ENCODE measurements around the gene JOSD2.
"Not testable (repeated sequence)": the region's sequence is repeated elsewhere in the genome, so short reads cannot be mapped to it uniquely, and the experiment has no call there.

The JOSD2 gene

GRCh38 chr19:50535672-50536187 lies 24.7 kb upstream of the JOSD2 start:
- peaks cover 7 to 16% of the 10 kb centered on the region in 2 donors for H3K9me3 Mint-ChIP-seq
- no peaks in the 10 kb centered on the region for H3K36me3 Mint-ChIP-seq (ENCODE audit: insufficient read depth)
- no peak for DNase-seq
- no peak overlapping the region for H3K4me3 Mint-ChIP-seq
- no peak for ATAC-seq (replicated peaks)
- no peak overlapping the region for H3K27ac Mint-ChIP-seq
- H3K4me1 Mint-ChIP-seq (ENCODE audit: low read depth in 2 of 2), result no peaks in the 10 kb centered on the region
- peaks cover 39 to 47% of the 10 kb centered on the region in 2 donors for H3K27me3 Mint-ChIP-seq

- ATAC-seq (replicated peaks), result no peak
- Mint-ChIP-seq H3K4me1 (ENCODE audit: low read depth in 2 of 2) (no peaks in the 10 kb centered on the region), H3K4me3 (no peak overlapping the region), H3K9me3 (peaks cover 7 to 16% of the 10 kb centered on the region in 2 donors), H3K27me3 (peaks cover 48 to 58% of the 10 kb centered on the region in 2 donors), H3K36me3 (ENCODE audit: insufficient read depth) (no peaks in the 10 kb centered on the region), H3K27ac (no peak overlapping the region)
- DNase-seq, result no peak
These were observed 23.5 kb upstream of the JOSD2 start for GRCh38 chr19:50534478-50534877.

- H3K9me3 Mint-ChIP-seq, result peaks cover 7 to 16% of the 10 kb centered on the region in 2 donors
- H3K4me1 Mint-ChIP-seq (ENCODE audit: low read depth in 2 of 2), result no peaks in the 10 kb centered on the region
- DNase-seq (no peak), ATAC-seq (replicated peaks) (no peak)
- no peaks in the 10 kb centered on the region for H3K36me3 Mint-ChIP-seq (ENCODE audit: insufficient read depth)
- H3K4me3 Mint-ChIP-seq, result no peak overlapping the region
- H3K27me3 Mint-ChIP-seq, result peaks cover 44 to 69% of the 10 kb centered on the region in 2 donors
- no peak overlapping the region for H3K27ac Mint-ChIP-seq
These were observed 22.0 kb upstream of the JOSD2 start for GRCh38 chr19:50532952-50533351.

GRCh38 chr19:50531171-50531612 lies 20.2 kb upstream of the JOSD2 start:
- peaks cover 7 to 16% of the 10 kb centered on the region in 2 donors for H3K9me3 Mint-ChIP-seq
- peaks cover 35 to 53% of the 10 kb centered on the region in 2 donors for H3K27me3 Mint-ChIP-seq
- ATAC-seq (replicated peaks), result no peak
- peaks cover 3% of the 10 kb centered on the region for H3K36me3 Mint-ChIP-seq (ENCODE audit: insufficient read depth)
- no peak overlapping the region for H3K4me3 Mint-ChIP-seq
- DNase-seq, result no peak
- no peak overlapping the region for H3K27ac Mint-ChIP-seq
- no peaks in the 10 kb centered on the region for H3K4me1 Mint-ChIP-seq (ENCODE audit: low read depth in 2 of 2)

GRCh38 chr19:50528052-50528451 lies 17.1 kb upstream of the JOSD2 start:
- peaks cover 30 to 51% of the 10 kb centered on the region in 2 donors for H3K27me3 Mint-ChIP-seq
- H3K9me3 Mint-ChIP-seq; ATAC-seq (replicated peaks); DNase-seq; H3K27ac Mint-ChIP-seq; H3K4me3 Mint-ChIP-seq; H3K4me1 Mint-ChIP-seq (ENCODE audit: low read depth in 2 of 2); H3K36me3 Mint-ChIP-seq (ENCODE audit: insufficient read depth): not testable (repeated sequence)

- peaks cover under 1 to 6% of the 10 kb centered on the region in 2 donors for H3K27me3 Mint-ChIP-seq
- no peak for ATAC-seq (replicated peaks)
- peaks cover 7% of the 10 kb centered on the region for H3K36me3 Mint-ChIP-seq (ENCODE audit: insufficient read depth)
- no peak for DNase-seq
- no peaks in the 10 kb centered on the region for H3K4me1 Mint-ChIP-seq (ENCODE audit: low read depth in 2 of 2)
- no peaks in the 10 kb centered on the region for H3K9me3 Mint-ChIP-seq
- H3K4me3 Mint-ChIP-seq, result no peak overlapping the region
- no peak overlapping the region for H3K27ac Mint-ChIP-seq
These were observed 11.9 kb upstream of the JOSD2 start for GRCh38 chr19:50522881-50523280.

- ATAC-seq (replicated peaks) (no peak), DNase-seq (no peak)
- H3K27ac Mint-ChIP-seq, result no peak overlapping the region
- no peaks in the 10 kb centered on the region for H3K9me3 Mint-ChIP-seq
- H3K4me1 Mint-ChIP-seq (ENCODE audit: low read depth in 2 of 2), result no peaks in the 10 kb centered on the region
- peaks cover 7% of the 10 kb centered on the region for H3K36me3 Mint-ChIP-seq (ENCODE audit: insufficient read depth)
- no peak overlapping the region for H3K4me3 Mint-ChIP-seq
- peaks cover 0 to 1% of the 10 kb centered on the region in 2 donors for H3K27me3 Mint-ChIP-seq
These were observed 10.0 kb upstream of the JOSD2 start for GRCh38 chr19:50520822-50521465.

- Mint-ChIP-seq H3K27me3 (peaks cover 0 to 7% of the 10 kb centered on the region in 2 donors), H3K4me1 (ENCODE audit: low read depth in 2 of 2) (peaks cover 0 to 1% of the 10 kb centered on the region in 2 donors), H3K27ac (no peak overlapping the region), H3K4me3 (no peak overlapping the region), H3K36me3 (ENCODE audit: insufficient read depth) (peaks cover 10% of the 10 kb centered on the region), H3K9me3 (no peaks in the 10 kb centered on the region)
- DNase-seq (no peak), ATAC-seq (replicated peaks) (no peak)
These were observed 8.1 kb upstream of the JOSD2 start for GRCh38 chr19:50519006-50519575.

- DNase-seq (no peak), ATAC-seq (replicated peaks) (no peak)
- H3K4me1 Mint-ChIP-seq (ENCODE audit: low read depth in 2 of 2), result peaks cover 0 to 2% of the 10 kb centered on the region in 2 donors
- H3K27me3 Mint-ChIP-seq, result peaks cover 0 to 7% of the 10 kb centered on the region in 2 donors
- H3K9me3 Mint-ChIP-seq, result no peaks in the 10 kb centered on the region
- H3K4me3 Mint-ChIP-seq, result no peak overlapping the region
- peaks cover 10% of the 10 kb centered on the region for H3K36me3 Mint-ChIP-seq (ENCODE audit: insufficient read depth)
- no peak overlapping the region for H3K27ac Mint-ChIP-seq
These were observed 7.4 kb upstream of the JOSD2 start for GRCh38 chr19:50518091-50519005.

- Mint-ChIP-seq H3K4me3 (no peak overlapping the region), H3K27ac (no peak overlapping the region), H3K9me3 (no peaks in the 10 kb centered on the region), H3K36me3 (ENCODE audit: insufficient read depth) (peaks cover 10% of the 10 kb centered on the region), H3K4me1 (ENCODE audit: low read depth in 2 of 2) (peaks cover 0 to 2% of the 10 kb centered on the region in 2 donors), H3K27me3 (peaks cover 0 to 7% of the 10 kb centered on the region in 2 donors)
- no peak for ATAC-seq (replicated peaks)
- DNase-seq, result no peak
These were observed 6.7 kb upstream of the JOSD2 start for GRCh38 chr19:50517704-50518075.

- H3K27ac Mint-ChIP-seq, result no peak overlapping the region
- peaks cover 10% of the 10 kb centered on the region for H3K36me3 Mint-ChIP-seq (ENCODE audit: insufficient read depth)
- peaks cover 0 to 2% of the 10 kb centered on the region in 2 donors for H3K4me1 Mint-ChIP-seq (ENCODE audit: low read depth in 2 of 2)
- no peak overlapping the region for H3K4me3 Mint-ChIP-seq
- peaks cover 0 to 7% of the 10 kb centered on the region in 2 donors for H3K27me3 Mint-ChIP-seq
- no peak for DNase-seq
- no peaks in the 10 kb centered on the region for H3K9me3 Mint-ChIP-seq
- no peak for ATAC-seq (replicated peaks)
These were observed 6.1 kb upstream of the JOSD2 start for GRCh38 chr19:50516964-50517703.

GRCh38 chr19:50516456-50516855 lies 5.5 kb upstream of the JOSD2 start:
- Mint-ChIP-seq H3K9me3 (no peaks in the 10 kb centered on the region), H3K27ac (no peak overlapping the region), H3K4me1 (ENCODE audit: low read depth in 2 of 2) (peaks cover 3 to 5% of the 10 kb centered on the region in 2 donors), H3K4me3 (no peak overlapping the region), H3K27me3 (peaks cover 0 to 7% of the 10 kb centered on the region in 2 donors), H3K36me3 (ENCODE audit: insufficient read depth) (peaks cover 15% of the 10 kb centered on the region)
- DNase-seq (no peak), ATAC-seq (replicated peaks) (no peak)

- H3K27me3 Mint-ChIP-seq, result peaks cover 0 to 7% of the 10 kb centered on the region in 2 donors
- no peak overlapping the region for H3K4me3 Mint-ChIP-seq
- no peak overlapping the region for H3K27ac Mint-ChIP-seq
- peaks cover 15% of the 10 kb centered on the region for H3K36me3 Mint-ChIP-seq (ENCODE audit: insufficient read depth)
- ATAC-seq (replicated peaks) (no peak), DNase-seq (no peak)
- peaks cover 10 to 15% of the 10 kb centered on the region in 2 donors for H3K4me1 Mint-ChIP-seq (ENCODE audit: low read depth in 2 of 2)
- peaks cover 0 to 2% of the 10 kb centered on the region in 2 donors for H3K9me3 Mint-ChIP-seq
These were observed 4.2 kb upstream of the JOSD2 start for GRCh38 chr19:50515168-50515561.
